ENCODE results near the gene CLDND1. TPM values are rescaled to one million over a fixed set of nuclear protein-coding genes. Genes with fewer than 3 reads are reported as not detected.

The CLDND1 gene
- total and polyA plus RNA-seq, 10 of the 15 experiments (the other 5 are each of a cell fraction or from before 2014, with no cell fraction given) = 97.8 to 225 (median 152) TPM

GRCh38 chr3:98560911-98561310 lies 38.2 kb upstream of the CLDND1 start (continued):
- TF ChIP-seq PML (IDR thresholded peaks at IDR 0.05; ENCODE audit: low read length) = 0 out of 2 replicates have a peak, but pooled peaks have one; percentile 29
- TF ChIP-seq MLLT1 (IDR thresholded peaks at IDR 0.05) = peak; percentile 89
- TF ChIP-seq CTCF (IDR thresholded peaks at IDR 0.05 in 2 of 3, conservative IDR thresholded peaks at IDR 0.05 in 1 of 3; ENCODE audit: control insufficient read depth in 2 of 3, extremely low read depth in 1 of 3, insufficient read depth in 1 of 3, low read depth in 3 of 3, low read length in 3 of 3) = no peak
- peak; percentile 70; the same call in 1 of the 2 replicates for TF ChIP-seq NFIC (IDR thresholded peaks at IDR 0.05; ENCODE audit: low read depth, low read length)
- TF ChIP-seq NR2F1 (conservative IDR thresholded peaks at IDR 0.05) = no peak
- TF ChIP-seq TCF7 (IDR thresholded peaks at IDR 0.05; ENCODE audit: borderline replicate concordance) = no peak
- TF ChIP-seq SPI1 (IDR thresholded peaks at IDR 0.05; ENCODE audit: borderline replicate concordance, insufficient read depth, low read depth, low read length) = no peak
- TF ChIP-seq ZBED1 (IDR thresholded peaks at IDR 0.05; ENCODE audit: borderline replicate concordance) = peak; percentile 81; the same call in 1 of the 2 replicates
- no peak for TF ChIP-seq RFX5 (IDR thresholded peaks at IDR 0.05; ENCODE audit: low read depth, low read length)
- TF ChIP-seq ZNF217 (IDR thresholded peaks at IDR 0.05) = no peak
- peak; percentile 16; the same call in 1 of the 2 replicates for TF ChIP-seq BCL11A (IDR thresholded peaks at IDR 0.05; ENCODE audit: low read depth, low read length)
